HEK293 (cell line): ENCODE results near the gene MCRIP2.
A peak's percentile ranks its signal among the peaks of the same experiment; 100 is the strongest.

ENCODE experiments used
- CTCF ChIA-PET: fragments of 350-600 bp; formaldehyde crosslinking; extraction: SDS; loops from one replicate; lab custom pipeline; 2021; ENCODE audit warnings: antibody characterized with exemption; lab: Yijun Ruan, JAX
- POLR2A ChIA-PET: fragments of 300-600 bp; formaldehyde crosslinking; extraction: SDS; loops from one replicate; lab custom pipeline; 2020; ENCODE audit warnings: antibody characterized with exemption, inconsistent platforms; lab: Yijun Ruan, JAX
- H3K27ac ChIP-seq: fragments of 200-500 bp; sonication (Bioruptor generic); 2 replicates; pipeline ENCODE4 v1.5.1; 2014; ENCODE audit warnings: low read depth, low read length, control low read depth, inconsistent platforms; ENCODE audit errors: extremely low read depth
- H3K36me3 ChIP-seq, 2 experiments: fragments of 200-500 bp in 1 of 2; sonication (Bioruptor generic) in 1 of 2; 1 replicate in 1 of 2; 2 replicates in 1 of 2; pipeline ENCODE4 v1.5.1; 2014 to 2017; ENCODE audit warnings: inconsistent platforms in 2 of 2, low read length in 2 of 2; ENCODE audit not compliant: control insufficient read depth in 2 of 2, insufficient read depth in 1 of 2
- H3K4me1 ChIP-seq: fragments of 200-500 bp; sonication (Bioruptor generic); 2 replicates; pipeline ENCODE4 v1.5.1; 2014; ENCODE audit warnings: mild to moderate bottlenecking, low read length, inconsistent platforms; ENCODE audit not compliant: control insufficient read depth, insufficient read depth
- H3K4me3 ChIP-seq: 2 replicates; pipeline ENCODE4 v1.5.1; 2011; ENCODE audit warnings: low read depth, mild to moderate bottlenecking, control low read depth, low read length, moderate library complexity
- H3K9me3 ChIP-seq: fragments of 200-500 bp; sonication (Bioruptor generic); 2 replicates; pipeline ENCODE4 v1.5.1; 2014; ENCODE audit warnings: low read depth, low read length, inconsistent platforms; ENCODE audit not compliant: control insufficient read depth, insufficient read depth
- BCL11B ChIP-seq: fragments of 450-650 bp; formaldehyde crosslinking; IDR thresholded peaks from 2 replicates; pipeline ENCODE4 v1.5.1; 2016; ENCODE audit warnings: low read depth, missing biosample characterization, missing genetic modification characterization
- EGR2 ChIP-seq: fragments of 450-650 bp; formaldehyde crosslinking; IDR thresholded peaks from 2 replicates; pipeline ENCODE4 v1.5.1; 2016; ENCODE audit warnings: low read depth, missing biosample characterization, missing genetic modification characterization
- GLIS1 ChIP-seq: fragments of 450-650 bp; formaldehyde crosslinking; IDR thresholded peaks from 2 replicates; pipeline ENCODE4 v1.5.1; 2016; ENCODE audit warnings: missing biosample characterization, missing genetic modification characterization
- MZF1 ChIP-seq: fragments of 450-650 bp; formaldehyde crosslinking; IDR thresholded peaks from 2 replicates; pipeline ENCODE4 v1.5.1; 2017; ENCODE audit warnings: missing biosample characterization, missing genetic modification characterization, borderline replicate concordance
- WT1 ChIP-seq: fragments of 450-650 bp; formaldehyde crosslinking; IDR thresholded peaks from 2 replicates; pipeline ENCODE4 v1.5.1; 2016; ENCODE audit warnings: missing biosample characterization, missing genetic modification characterization
- ZBTB10 ChIP-seq: fragments of 450-650 bp; formaldehyde crosslinking; IDR thresholded peaks from 2 replicates; pipeline ENCODE4 v1.5.1; 2016; ENCODE audit warnings: missing biosample characterization, missing genetic modification characterization
- ZBTB20 ChIP-seq: fragments of 450-650 bp; formaldehyde crosslinking; IDR thresholded peaks from 2 replicates; pipeline ENCODE4 v1.5.1; 2016; ENCODE audit warnings: missing biosample characterization, missing genetic modification characterization
- ZFHX2 ChIP-seq: fragments of 450-650 bp; formaldehyde crosslinking; conservative IDR thresholded peaks from 2 replicates; pipeline ENCODE4 v1.5.1; 2016; ENCODE audit warnings: missing biosample characterization, missing genetic modification characterization
- ZIC2 ChIP-seq: fragments of 450-650 bp; formaldehyde crosslinking; IDR thresholded peaks from 2 replicates; pipeline ENCODE4 v1.5.1; 2016; ENCODE audit warnings: missing biosample characterization, missing genetic modification characterization
- ZNF174 ChIP-seq: fragments of 450-650 bp; formaldehyde crosslinking; IDR thresholded peaks from 2 replicates; pipeline ENCODE4 v1.5.0; 2017; ENCODE audit warnings: missing biosample characterization, mild to moderate bottlenecking, missing genetic modification characterization
- ZNF23 ChIP-seq: fragments of 450-650 bp; formaldehyde crosslinking; IDR thresholded peaks from 2 replicates; pipeline ENCODE4 v1.5.1; 2016; ENCODE audit warnings: missing biosample characterization, missing genetic modification characterization, borderline replicate concordance
- ZNF274 ChIP-seq, 2 experiments: fragments of 200-500 bp in 1 of 2; fragments of 450-650 bp in 1 of 2; sonication (Bioruptor generic) in 1 of 2; formaldehyde crosslinking in 1 of 2; IDR thresholded peaks; 2 replicates each; pipeline versions ENCODE4 v1.5.1 to v1.6.1; 2014 to 2016; ENCODE audit warnings: borderline replicate concordance in 1 of 2, inconsistent platforms in 1 of 2, low read length in 1 of 2, missing biosample characterization in 1 of 2, missing genetic modification characterization in 1 of 2
- ZNF341 ChIP-seq: fragments of 450-650 bp; formaldehyde crosslinking; IDR thresholded peaks from 2 replicates; pipeline ENCODE4; 2016; ENCODE audit warnings: low read depth, missing biosample characterization, missing genetic modification characterization
- ZNF473 ChIP-seq: fragments of 450-650 bp; formaldehyde crosslinking; IDR thresholded peaks from 2 replicates; pipeline ENCODE4 v1.5.1; 2017; ENCODE audit warnings: missing biosample characterization, missing genetic modification characterization
- ZNF529 ChIP-seq: fragments of 450-650 bp; formaldehyde crosslinking; IDR thresholded peaks from 2 replicates; pipeline ENCODE4 v1.5.1; 2017; ENCODE audit warnings: missing genetic modification characterization, missing biosample characterization; ENCODE audit not compliant: insufficient replicate concordance
- ZNF561 ChIP-seq: fragments of 450-650 bp; IDR thresholded peaks from 2 replicates; pipeline ENCODE4 v1.5.1; 2018; ENCODE audit warnings: missing biosample characterization, missing genetic modification characterization, borderline replicate concordance
- ZNF610 ChIP-seq: fragments of 450-650 bp; formaldehyde crosslinking; IDR thresholded peaks from 2 replicates; pipeline ENCODE4 v1.5.1; 2016; ENCODE audit warnings: missing biosample characterization, missing genetic modification characterization, borderline replicate concordance
- TF ChIP-seq, protein P1 (sequence below): fragments of 450-650 bp; IDR thresholded peaks from 2 replicates; pipeline ENCODE4 v1.5.1; 2018; ENCODE audit warnings: missing biosample characterization, mild to moderate bottlenecking, missing genetic modification characterization
- TF ChIP-seq, protein P2 (sequence below): fragments of 450-650 bp; formaldehyde crosslinking; IDR thresholded peaks from 2 replicates; pipeline ENCODE4 v1.5.1; 2016; ENCODE audit warnings: missing biosample characterization, missing genetic modification characterization

MCRIP2 gene

GRCh38 chr16:637081-638018 is 4.3 kb upstream of the MCRIP2 start (continued):
- TF ChIP-seq ZBTB10 (tag by site-specific recombination), result peak; percentile 63; the same call in 1 of the 2 replicates
- TF ChIP-seq ZNF610, result no peak
- no peak for TF ChIP-seq BCL11B
- TF ChIP-seq EGR2 (tag by site-specific recombination), result 0 out of 2 replicates have a peak, but pooled peaks have one; percentile 20

GRCh38 chr16:638034-638543 is 3.5 kb upstream of the MCRIP2 start:
- H3K36me3 ChIP-seq, result peaks cover 0 to 18% of the 10 kb centered on the region in 2 experiments; a peak in 1 of 3 replicates
- CTCF ChIA-PET, result interaction anchor here (0.7 kb wide), 1 partner anchor 10 kb away, joined by 5 read pairs; no protein-coding TSS in a partner anchor
- H3K27ac ChIP-seq, result no peak overlapping the region
- H3K9me3 ChIP-seq, result no peaks in the 10 kb centered on the region
- POLR2A ChIA-PET, result no interaction called here
- no peak overlapping the region for H3K4me3 ChIP-seq
- TF ChIP-seq ZNF23 (tag by site-specific recombination) (no peak), ZNF473 (tag by site-specific recombination) (no peak), ZIC2 (tag by site-specific recombination) (peak; percentile 31; the same call in 1 of the 2 replicates), ZNF341 (peak; percentile 76), GLIS1 (peak; percentile 34; the same call in 1 of the 2 replicates), EGR2 (tag by site-specific recombination) (0 out of 2 replicates have a peak, but pooled peaks have one; percentile 18), ZNF274 (IDR thresholded peaks at IDR 0.05; ENCODE audit: low read length) (no peak), ZNF274 (tag by site-specific recombination; IDR thresholded peaks at IDR 0.05; ENCODE audit: borderline replicate concordance) (no peak), ZFHX2 (peak; percentile 44; the same call in 1 of the 2 replicates), WT1 (no peak)
- TF ChIP-seq, protein P1, sequence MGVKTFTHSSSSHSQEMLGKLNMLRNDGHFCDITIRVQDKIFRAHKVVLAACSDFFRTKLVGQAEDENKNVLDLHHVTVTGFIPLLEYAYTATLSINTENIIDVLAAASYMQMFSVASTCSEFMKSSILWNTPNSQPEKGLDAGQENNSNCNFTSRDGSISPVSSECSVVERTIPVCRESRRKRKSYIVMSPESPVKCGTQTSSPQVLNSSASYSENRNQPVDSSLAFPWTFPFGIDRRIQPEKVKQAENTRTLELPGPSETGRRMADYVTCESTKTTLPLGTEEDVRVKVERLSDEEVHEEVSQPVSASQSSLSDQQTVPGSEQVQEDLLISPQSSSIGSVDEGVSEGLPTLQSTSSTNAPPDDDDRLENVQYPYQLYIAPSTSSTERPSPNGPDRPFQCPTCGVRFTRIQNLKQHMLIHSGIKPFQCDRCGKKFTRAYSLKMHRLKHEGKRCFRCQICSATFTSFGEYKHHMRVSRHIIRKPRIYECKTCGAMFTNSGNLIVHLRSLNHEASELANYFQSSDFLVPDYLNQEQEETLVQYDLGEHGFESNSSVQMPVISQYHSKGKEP (tag by site-specific recombination), result no peak
- H3K4me1 ChIP-seq, result peaks cover 6% of the 10 kb centered on the region; the same call in 1 of the 2 replicates

GRCh38 chr16:638836-639235 is 2.8 kb upstream of the MCRIP2 start:
- ChIA-PET CTCF (interaction anchor here (0.7 kb wide), 1 partner anchor 10 kb away, joined by 5 read pairs; no protein-coding TSS in a partner anchor), POLR2A (no interaction called here)
- no peak overlapping the region for H3K4me3 ChIP-seq
- no peaks in the 10 kb centered on the region for H3K9me3 ChIP-seq
- H3K36me3 ChIP-seq, result peaks cover 0 to 10% of the 10 kb centered on the region in 2 experiments; a peak in 1 of 3 replicates
- no peak overlapping the region for H3K27ac ChIP-seq
- peaks cover 6% of the 10 kb centered on the region; the same call in 1 of the 2 replicates for H3K4me1 ChIP-seq
- TF ChIP-seq ZNF561 (tag by site-specific recombination) (no peak), ZNF529 (tag by site-specific recombination) (no peak), ZNF174 (tag by site-specific recombination) (no peak), MZF1 (no peak), ZBTB20 (no peak)
- TF ChIP-seq, protein P2, sequence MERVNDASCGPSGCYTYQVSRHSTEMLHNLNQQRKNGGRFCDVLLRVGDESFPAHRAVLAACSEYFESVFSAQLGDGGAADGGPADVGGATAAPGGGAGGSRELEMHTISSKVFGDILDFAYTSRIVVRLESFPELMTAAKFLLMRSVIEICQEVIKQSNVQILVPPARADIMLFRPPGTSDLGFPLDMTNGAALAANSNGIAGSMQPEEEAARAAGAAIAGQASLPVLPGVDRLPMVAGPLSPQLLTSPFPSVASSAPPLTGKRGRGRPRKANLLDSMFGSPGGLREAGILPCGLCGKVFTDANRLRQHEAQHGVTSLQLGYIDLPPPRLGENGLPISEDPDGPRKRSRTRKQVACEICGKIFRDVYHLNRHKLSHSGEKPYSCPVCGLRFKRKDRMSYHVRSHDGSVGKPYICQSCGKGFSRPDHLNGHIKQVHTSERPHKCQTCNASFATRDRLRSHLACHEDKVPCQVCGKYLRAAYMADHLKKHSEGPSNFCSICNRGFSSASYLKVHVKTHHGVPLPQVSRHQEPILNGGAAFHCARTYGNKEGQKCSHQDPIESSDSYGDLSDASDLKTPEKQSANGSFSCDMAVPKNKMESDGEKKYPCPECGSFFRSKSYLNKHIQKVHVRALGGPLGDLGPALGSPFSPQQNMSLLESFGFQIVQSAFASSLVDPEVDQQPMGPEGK (tag by site-specific recombination), result peak; percentile 28; the same call in 1 of the 2 replicates
- TF ChIP-seq, all 188 proteins: peak for 1
